Thyroid gland (tissue), 4 donors: ENCODE results near the gene A1CF.

Experiments used
- POLR2A ChIP-seq, 2 donors: fragments of 450-650 bp; IDR thresholded peaks; one replicate each; pipeline ENCODE4 v1.6.1; 2017; ENCODE audit warnings: antibody characterized with exemption in 2 of 2, mild to moderate bottlenecking in 2 of 2, moderate library complexity in 1 of 2
- TF ChIP-seq, protein P1 (sequence below), 6 experiments: fragments of 200-600 bp in 3 of 6; fragments of 450-650 bp in 3 of 6; sonication (generic) in 3 of 6; IDR thresholded peaks; one replicate each; pipeline ENCODE4 v1.5.1; 2016 to 2019; ENCODE audit warnings: antibody characterized with exemption in 6 of 6, mild to moderate bottlenecking in 2 of 6, inconsistent platforms in 1 of 6, moderate library complexity in 1 of 6

DNA sequence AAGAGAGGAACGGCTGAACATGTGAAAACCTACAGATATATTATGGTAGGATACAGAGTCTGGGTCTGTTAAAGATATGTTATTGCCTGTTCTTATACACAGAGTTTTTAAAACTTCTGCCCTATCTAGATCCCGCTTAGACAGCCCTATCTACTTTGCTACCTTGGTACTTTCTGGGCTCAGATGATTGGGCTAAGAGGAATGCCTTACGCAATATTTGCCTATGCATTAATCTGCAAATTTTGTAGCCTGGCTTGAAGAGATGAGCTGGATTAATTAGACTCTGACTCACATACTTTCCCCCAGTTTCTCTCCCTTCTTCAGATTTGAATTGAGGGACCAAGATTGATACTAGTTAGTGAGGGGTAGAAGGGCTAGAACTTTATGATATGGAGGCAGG is 33.6 kb upstream of the A1CF start:
- TF ChIP-seq, protein P1, sequence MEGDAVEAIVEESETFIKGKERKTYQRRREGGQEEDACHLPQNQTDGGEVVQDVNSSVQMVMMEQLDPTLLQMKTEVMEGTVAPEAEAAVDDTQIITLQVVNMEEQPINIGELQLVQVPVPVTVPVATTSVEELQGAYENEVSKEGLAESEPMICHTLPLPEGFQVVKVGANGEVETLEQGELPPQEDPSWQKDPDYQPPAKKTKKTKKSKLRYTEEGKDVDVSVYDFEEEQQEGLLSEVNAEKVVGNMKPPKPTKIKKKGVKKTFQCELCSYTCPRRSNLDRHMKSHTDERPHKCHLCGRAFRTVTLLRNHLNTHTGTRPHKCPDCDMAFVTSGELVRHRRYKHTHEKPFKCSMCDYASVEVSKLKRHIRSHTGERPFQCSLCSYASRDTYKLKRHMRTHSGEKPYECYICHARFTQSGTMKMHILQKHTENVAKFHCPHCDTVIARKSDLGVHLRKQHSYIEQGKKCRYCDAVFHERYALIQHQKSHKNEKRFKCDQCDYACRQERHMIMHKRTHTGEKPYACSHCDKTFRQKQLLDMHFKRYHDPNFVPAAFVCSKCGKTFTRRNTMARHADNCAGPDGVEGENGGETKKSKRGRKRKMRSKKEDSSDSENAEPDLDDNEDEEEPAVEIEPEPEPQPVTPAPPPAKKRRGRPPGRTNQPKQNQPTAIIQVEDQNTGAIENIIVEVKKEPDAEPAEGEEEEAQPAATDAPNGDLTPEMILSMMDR (IDR thresholded peaks at IDR 0.05): no peak
- no peak for TF ChIP-seq POLR2A (IDR thresholded peaks at IDR 0.05)
